K562 (cell line): ENCODE results near the gene EMC8. TPM values are rescaled to one million over a fixed set of nuclear protein-coding genes. Genes with fewer than 3 reads are reported as not detected.
"Not testable (repeated sequence)": the region's sequence is repeated elsewhere in the genome, so short reads cannot be mapped to it uniquely, and the experiment has no call there.

Experiments used
- ATAC-seq: fragments of 200-7000 bp; cut with Tn5 transposase; 3 replicates; pipeline ENCODE4 v1.9.1; 2020; ENCODE audit warnings: moderate library complexity
- BruUV-seq: library from RNA; stranded (reverse); fragments of 400-500 nt; replicated peaks from 2 replicates; lab custom pipeline; 2021; lab: Mats Ljungman, UMichigan
- CTCF ChIA-PET: fragments of 300-600 bp; formaldehyde crosslinking; extraction: SDS; loops from one replicate; lab custom pipeline; 2021; ENCODE audit warnings: low intra/inter-chr PET ratio; lab: Yijun Ruan, JAX
- POLR2A ChIA-PET: fragments of 300-600, 350-650 bp; sonication (Branson Sonifier 250); formaldehyde crosslinking; extraction: SDS; loops from one replicate; lab custom pipeline; 2021; ENCODE audit warnings: antibody characterized with exemption, inconsistent platforms; lab: Yijun Ruan, JAX
- DNase-seq, 4 experiments: peaks; one replicate each; pipeline versions ENCODE4 v3.0.0 to v3.0.0-alpha.2; 2011 to 2018; ENCODE audit warnings: low spot score in 3 of 4, mixed read lengths in 3 of 4; ENCODE audit errors: extremely low read depth in 1 of 4
- FAIRE-seq: peaks from 2 replicates; lab custom pipeline; 2011; peaks lifted over from hg19 to GRCh38; lab: Jason Lieb, UNC
- H2AFZ ChIP-seq: 2 replicates; pipeline ENCODE4 v1.6.0; 2011; ENCODE audit warnings: low read depth, low read length, control low read depth, inconsistent platforms
- H3K27ac ChIP-seq: fragments of 200-600 bp; 3 replicates; pipeline ENCODE4 v1.8.0; 2011; ENCODE audit warnings: low read depth, mild to moderate bottlenecking, control low read depth, inconsistent platforms, low read length, moderate library complexity, mixed read lengths; ENCODE audit errors: extremely low read depth
- H3K27me3 ChIP-seq, 2 experiments: fragments of 300-600 bp in 1 of 2; 2 replicates in 1 of 2; 3 replicates in 1 of 2; pipeline versions ENCODE4 v1.6.0 to v1.8.0; 2011; ENCODE audit warnings: inconsistent platforms in 2 of 2, low read length in 2 of 2, mild to moderate bottlenecking in 1 of 2, mixed read lengths in 1 of 2, moderate library complexity in 1 of 2; ENCODE audit not compliant: control insufficient read depth in 2 of 2, insufficient read depth in 2 of 2
- H3K36me3 ChIP-seq: fragments of 300-600 bp; 3 replicates; pipeline ENCODE4 v1.8.0; 2011; ENCODE audit warnings: mild to moderate bottlenecking, low read length, inconsistent platforms; ENCODE audit not compliant: control insufficient read depth, insufficient read depth
- H3K4me1 ChIP-seq, 2 experiments: fragments of 200-600 bp in 1 of 2; replicated peaks in 1 of 2; 2 replicates in 1 of 2; 3 replicates in 1 of 2; pipeline versions ENCODE4 v1.5.1 to v1.8.0; 2011; ENCODE audit warnings: inconsistent platforms in 2 of 2, low read length in 2 of 2, mild to moderate bottlenecking in 1 of 2, mixed read lengths in 1 of 2, moderate library complexity in 1 of 2; ENCODE audit not compliant: control insufficient read depth in 2 of 2, insufficient read depth in 2 of 2
- H3K4me2 ChIP-seq: 2 replicates; pipeline ENCODE4 v1.6.1; 2011; ENCODE audit warnings: low read length, control low read depth, inconsistent platforms, mixed read lengths; ENCODE audit not compliant: insufficient read depth
- H3K4me3 ChIP-seq: fragments of 200-600 bp; sonication (generic), shearing (Covaris generic); 2 replicates; pipeline ENCODE4 v1.5.1; 2016; ENCODE audit warnings: control low read depth, inconsistent platforms
- H3K79me2 ChIP-seq: fragments of 200-600 bp; 3 replicates; pipeline ENCODE4 v1.8.0; 2011; ENCODE audit warnings: low read length, inconsistent platforms; ENCODE audit not compliant: control insufficient read depth, insufficient read depth
- H3K9ac ChIP-seq, 2 experiments: 2 replicates each; pipeline versions ENCODE4 v1.6.0 to v1.6.1; 2011; ENCODE audit warnings: low read depth in 2 of 2, low read length in 2 of 2, control low read depth in 1 of 2, inconsistent platforms in 1 of 2, mild to moderate bottlenecking in 1 of 2, mixed read lengths in 1 of 2; ENCODE audit not compliant: insufficient read depth in 1 of 2
- H3K9me1 ChIP-seq: one replicate; pipeline ENCODE4 v1.6.0; 2011; ENCODE audit warnings: inconsistent platforms, mild to moderate bottlenecking, low read length, moderate library complexity; ENCODE audit not compliant: control insufficient read depth, insufficient read depth
- H3K9me3 ChIP-seq: replicated peaks from 2 replicates; pipeline ENCODE4 v1.5.1; 2011; ENCODE audit warnings: low read depth, low read length, inconsistent platforms; ENCODE audit not compliant: control insufficient read depth, insufficient read depth
- H4K20me1 ChIP-seq: replicated peaks from 2 replicates; pipeline ENCODE4 v1.6.1; 2011; ENCODE audit warnings: low read length, inconsistent platforms, mixed read lengths; ENCODE audit not compliant: control insufficient read depth, insufficient read depth
- ELF4 ChIP-seq: fragments of 450-650 bp; formaldehyde crosslinking; IDR thresholded peaks from 2 replicates; pipeline ENCODE4 v1.4.0; 2022; ENCODE audit warnings: missing genetic modification characterization
- RBM25 ChIP-seq: fragments of 200-400 bp; formaldehyde crosslinking; IDR thresholded peaks from 2 replicates; pipeline ENCODE4 v1.6.1; 2018; ENCODE audit warnings: low read length, low read depth, moderate library complexity; ENCODE audit not compliant: severe bottlenecking
- ZNF146 ChIP-seq: IDR thresholded peaks from one replicate; pipeline ENCODE4 v1.6.1; 2018; ENCODE audit warnings: missing compliant biosample characterization; ENCODE audit not compliant: unreplicated experiment
- WGBS: fragments of 100-300 bp; shearing (Covaris generic); methylation state at CpG from one replicate; pipeline ENCODE4 v1.1.6; 2016; ENCODE audit warnings: low coverage, mixed read lengths; ENCODE audit not compliant: insufficient coverage; ENCODE audit errors: missing lambda C conversion rate; 5-methylcytosine and 5-hydroxymethylcytosine counted together
- in situ Hi-C: fragments of 300-500 bp; cut with MboI; formaldehyde crosslinking; loops from 4 replicates; pipeline ENCODE4 v1.15.0; 2018; ENCODE audit warnings: inconsistent platforms, mixed read lengths
- intact Hi-C: fragments of 100-400 bp; cut with micrococcal nuclease; formaldehyde crosslinking; loops from 2 replicates; pipeline ENCODE4 v1.14.2; 2022
- polyA plus RNA-seq, 8 experiments: library from polyadenylated mRNA; depleted of rRNA in 4 of 8; stranded (reverse) in 5 of 8; unstranded in 3 of 8; fragments of >200 nt; fragmentation: Nextera tagmentation in 2 of 8; fragmentation: Illumina TruSeq in 1 of 8; extraction: Ambion mirVana in 2 of 8; extraction: Trizol in 1 of 8; gene quantifications; 2 replicates each; pipeline versions ENCODE4 v1.2.1 to v1.2.3, GENCODE V29; 2011 to 2014; ENCODE audit warnings: inconsistent platforms in 1 of 8, missing spikeins in 1 of 8
- total RNA-seq, 7 experiments: library from RNA; depleted of rRNA in 6 of 7; stranded (reverse); fragments of >200 nt in 6 of 7; fragmentation: Illumina TruSeq in 2 of 7; extraction: Trizol in 2 of 7; gene quantifications; 2 replicates each; pipeline versions ENCODE4 v1.2.1 to v1.2.3, GENCODE V29; 2011 to 2021; ENCODE audit warnings: low replicate concordance in 1 of 7

EMC8 gene
- total and polyA plus RNA-seq, 9 of the 15 experiments (the other 6 are each of a cell fraction or from before 2014, with no cell fraction given) = 11.4 to 81.8 (median 48.6) TPM

DNA sequence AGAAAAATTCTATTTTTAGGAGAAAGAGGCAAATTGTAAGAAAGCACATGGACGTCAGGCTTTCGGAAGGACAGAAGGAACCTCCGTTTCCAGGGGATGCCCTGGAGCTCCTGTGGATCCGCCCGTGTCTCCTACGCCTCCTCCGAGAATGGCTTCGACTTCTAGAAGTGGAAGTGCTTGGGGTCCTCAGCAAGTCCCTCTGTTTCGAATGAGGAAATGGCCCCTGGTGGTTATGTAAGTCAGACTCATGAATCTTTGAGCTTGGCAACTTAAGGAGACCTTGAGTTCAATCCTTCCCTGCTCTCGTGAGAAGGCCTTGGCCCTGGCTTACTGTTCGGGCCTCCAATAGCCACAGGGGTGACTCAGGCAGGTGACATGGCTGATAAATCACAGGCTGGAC, 39.0 kb upstream of the EMC8 start:
- Histone ChIP-seq H3K79me2 (no peaks in the 10 kb centered on the region), H3K9me3 (no peaks in the 10 kb centered on the region; the same call in 1 of the 2 replicates), H3K9ac (no peak overlapping the region), H2AFZ (no peak overlapping the region), H3K9me1 (peaks cover 3% of the 10 kb centered on the region), H3K27me3 (peaks cover 47 to 76% of the 10 kb centered on the region in 2 experiments), H3K4me1 (peaks cover 0 to 5% of the 10 kb centered on the region in 2 experiments; a peak in 1 of 5 replicates), H4K20me1 (peaks cover 3% of the 10 kb centered on the region; the same call in 1 of the 2 replicates), H3K4me3 (no peak overlapping the region), H3K36me3 (no peaks in the 10 kb centered on the region), H3K4me2 (no peak overlapping the region), H3K27ac (no peak overlapping the region)
- WGBS = 0% methylated on average over 11 of the region's 11 CpGs
- intact Hi-C loops = no loop called here
- ChIA-PET POLR2A (no interaction called here), CTCF (no interaction called here)
- ATAC-seq (no peak), FAIRE-seq (no peak), DNase-seq (no peak)
- in situ Hi-C loops = no loop called here
- no TSS peak for BruUV-seq
- no peak for TF ChIP-seq ELF4 (CRISPR knock-in tag)

DNA sequence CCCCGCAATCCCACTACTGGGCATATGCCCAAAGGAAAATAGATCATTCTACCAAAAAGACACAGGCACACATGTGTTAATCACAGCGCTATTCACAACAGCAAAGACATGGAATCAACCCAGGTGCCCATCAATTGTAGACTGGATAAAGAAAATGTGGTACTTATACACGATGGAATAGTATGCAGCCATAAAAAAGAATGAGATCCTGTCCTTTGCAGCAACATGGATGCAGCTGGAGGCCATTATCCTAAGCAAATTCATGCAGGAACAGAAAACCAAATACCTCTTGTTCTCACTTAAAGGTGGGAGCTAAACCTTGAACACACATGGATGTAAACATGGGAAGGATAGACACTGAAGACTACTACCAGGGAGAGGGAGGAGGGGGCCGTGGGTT, 38.3 kb upstream of the EMC8 start:
- H4K20me1 ChIP-seq, CTCF ChIA-PET, FAIRE-seq, ATAC-seq, BruUV-seq, H3K4me1 ChIP-seq, H3K9ac ChIP-seq, H3K4me3 ChIP-seq, H2AFZ ChIP-seq, H3K27ac ChIP-seq, H3K4me2 ChIP-seq, H3K9me1 ChIP-seq, H3K36me3 ChIP-seq, in situ Hi-C loops, H3K9me3 ChIP-seq, intact Hi-C loops, DNase-seq, H3K79me2 ChIP-seq: not testable (repeated sequence)
- TF ChIP-seq ZNF146 (CRISPR knock-in tag) (peak; percentile 88), RBM25 (peak; percentile 26)
- POLR2A ChIA-PET = interaction anchor here (1.0 kb wide), 1 partner anchor 12 kb away, joined by 5 read pairs; no protein-coding TSS in a partner anchor
- 0% methylated on average over 4 of the region's 4 CpGs for WGBS
- H3K27me3 ChIP-seq = peaks cover 40 to 68% of the 10 kb centered on the region in 2 experiments
